GM18868 (cell line): ENCODE results near the gene YBX1.
"Not testable (repeated sequence)": the region's sequence is repeated elsewhere in the genome, so short reads cannot be mapped to it uniquely, and the experiment has no call there.

Experiments used
- ATAC-seq: cut with Tn5 transposase; IDR thresholded peaks from one replicate; pipeline ENCODE4 v1.9.1; 2021; ENCODE audit warnings: mild to moderate bottlenecking, moderate library complexity; ENCODE audit not compliant: unreplicated experiment

The YBX1 gene

DNA sequence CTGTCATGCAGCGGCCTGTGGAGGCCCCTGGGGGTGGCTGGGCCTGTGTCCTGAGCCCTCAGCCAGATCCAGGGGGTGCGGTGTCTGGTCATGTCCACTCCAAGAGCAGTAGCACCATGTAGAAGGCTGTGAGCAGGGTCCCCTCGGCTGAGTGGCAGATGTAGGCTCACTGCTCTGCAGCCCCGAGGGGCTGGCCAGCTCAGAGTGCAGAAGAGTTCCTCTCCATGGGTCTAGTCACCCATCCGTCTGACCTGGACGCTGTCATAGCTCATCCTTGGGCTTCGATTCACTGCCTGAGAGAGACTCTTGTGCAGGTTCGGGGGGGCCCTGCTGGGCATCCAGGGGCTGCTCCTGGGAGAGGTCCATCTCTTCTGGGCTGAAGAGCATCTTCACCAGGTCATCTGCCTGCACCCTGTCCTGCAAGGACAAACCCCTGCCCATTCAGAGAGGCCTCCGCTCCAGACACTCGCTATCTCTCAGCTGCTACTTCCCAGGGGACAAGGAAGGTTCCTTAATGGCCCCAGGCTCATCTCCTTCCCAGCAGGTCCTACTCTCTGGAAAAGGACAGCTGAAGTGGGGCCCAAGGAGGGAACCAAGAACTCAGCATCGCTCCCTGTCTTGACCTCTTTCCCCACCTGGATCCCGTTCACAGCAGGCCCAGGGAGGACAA is 64.4 kb downstream of the YBX1 start:
- no peak for ATAC-seq

DNA sequence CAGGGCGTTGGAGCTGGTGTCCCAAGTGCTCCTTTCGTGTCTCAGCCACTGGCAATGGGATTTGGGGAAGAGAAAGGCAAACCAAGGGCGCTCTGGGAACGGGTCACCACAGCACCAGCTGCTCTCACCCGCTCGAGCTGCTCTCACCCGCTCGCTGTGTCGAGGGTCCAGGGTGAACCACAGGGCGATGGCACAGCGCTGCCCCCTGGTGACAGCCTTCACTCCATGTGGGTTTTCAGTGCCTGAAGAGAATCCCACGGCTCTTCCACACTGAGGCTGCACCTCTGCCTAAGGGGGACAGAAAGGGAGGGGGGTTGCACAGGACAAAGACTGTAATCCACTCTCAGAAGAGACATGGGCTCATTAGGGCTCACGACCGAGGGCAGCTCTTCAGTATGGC is 64.9 kb downstream of the YBX1 start:
- no peak for ATAC-seq

DNA sequence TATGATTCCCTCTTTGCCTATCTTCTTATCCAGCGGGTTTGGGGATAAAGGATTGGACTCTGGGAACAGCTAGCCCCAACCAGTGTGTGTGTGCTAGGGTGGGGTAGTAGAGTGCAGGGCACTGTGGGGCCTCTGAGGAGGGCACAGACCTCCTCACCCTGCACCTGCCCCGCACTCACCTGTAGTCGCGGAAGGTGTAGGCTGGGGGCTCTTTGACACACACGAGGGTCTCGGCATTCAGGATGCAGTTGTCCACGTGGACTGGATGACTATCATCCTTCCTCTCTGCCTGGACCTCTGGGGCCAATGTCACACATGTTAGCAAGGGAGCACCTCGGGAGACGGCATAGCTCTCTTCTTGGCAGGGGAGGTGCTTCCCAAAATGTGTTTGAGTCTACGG is 65.8 kb downstream of the YBX1 start:
- ATAC-seq: no peak

DNA sequence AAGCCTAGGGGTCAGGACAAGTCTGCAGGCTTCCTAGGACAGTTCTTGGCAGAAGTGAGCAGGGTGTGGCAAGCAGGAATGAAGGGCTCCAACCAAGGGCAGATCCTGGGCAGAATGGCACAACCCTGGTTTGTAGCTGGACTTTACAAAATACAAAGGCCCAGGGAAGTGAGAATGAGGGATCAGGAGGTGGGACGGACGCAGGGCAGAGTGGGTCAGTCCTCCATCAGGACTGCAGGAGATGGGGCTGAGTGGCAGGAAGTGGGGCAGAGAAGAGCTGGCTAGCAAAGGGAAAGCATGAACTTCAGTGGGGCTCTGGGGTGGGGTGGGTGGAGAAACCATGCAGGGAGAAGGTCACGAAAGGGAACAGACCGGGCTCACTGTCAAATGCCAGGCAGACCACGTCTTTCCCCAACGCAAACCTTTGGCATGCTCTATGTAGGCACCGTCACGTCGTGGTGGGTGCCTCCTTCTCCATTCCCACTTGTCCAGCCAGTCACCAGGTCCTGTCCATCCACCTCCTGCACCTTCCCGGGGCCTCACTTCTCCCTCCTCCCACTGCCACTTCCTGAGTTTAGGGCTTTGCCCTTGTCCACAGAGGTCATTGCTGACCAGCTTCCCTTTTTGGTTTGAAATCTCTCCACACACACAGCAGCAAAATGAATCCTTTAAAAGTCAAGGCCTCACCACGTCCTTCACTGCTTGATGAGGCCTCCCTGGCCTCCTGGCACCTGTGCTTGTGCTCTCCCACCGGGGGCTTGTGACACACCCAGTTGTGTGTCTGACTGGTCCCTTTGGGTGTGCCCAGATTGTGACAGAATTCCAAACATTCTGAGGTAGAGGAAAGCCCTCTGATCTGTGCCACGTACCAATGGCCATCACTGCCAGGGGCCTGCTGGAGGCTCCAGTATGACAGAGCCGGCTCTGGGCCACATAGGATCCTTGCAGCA is 66.5 kb downstream of the YBX1 start:
- no peak for ATAC-seq

DNA sequence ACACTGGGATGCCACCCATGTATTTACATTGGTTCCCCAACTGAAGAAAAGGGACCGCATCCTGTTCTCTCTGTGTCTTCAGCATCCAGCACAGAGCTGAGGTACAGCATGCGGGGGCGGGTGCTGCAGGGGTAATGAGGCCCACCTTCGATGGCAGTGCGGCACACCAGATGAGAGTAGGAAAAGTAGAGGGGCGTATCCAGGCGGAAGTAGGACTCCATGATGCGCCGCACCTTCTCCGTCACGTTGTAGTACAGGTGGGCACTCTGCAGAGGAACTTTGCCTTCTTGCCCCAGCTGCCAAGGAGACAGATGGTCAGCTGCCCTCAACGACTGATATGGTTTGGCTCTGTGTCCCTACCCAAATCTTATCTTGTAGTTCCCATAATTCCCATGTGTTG is 67.8 kb downstream of the YBX1 start:
- no peak for ATAC-seq

DNA sequence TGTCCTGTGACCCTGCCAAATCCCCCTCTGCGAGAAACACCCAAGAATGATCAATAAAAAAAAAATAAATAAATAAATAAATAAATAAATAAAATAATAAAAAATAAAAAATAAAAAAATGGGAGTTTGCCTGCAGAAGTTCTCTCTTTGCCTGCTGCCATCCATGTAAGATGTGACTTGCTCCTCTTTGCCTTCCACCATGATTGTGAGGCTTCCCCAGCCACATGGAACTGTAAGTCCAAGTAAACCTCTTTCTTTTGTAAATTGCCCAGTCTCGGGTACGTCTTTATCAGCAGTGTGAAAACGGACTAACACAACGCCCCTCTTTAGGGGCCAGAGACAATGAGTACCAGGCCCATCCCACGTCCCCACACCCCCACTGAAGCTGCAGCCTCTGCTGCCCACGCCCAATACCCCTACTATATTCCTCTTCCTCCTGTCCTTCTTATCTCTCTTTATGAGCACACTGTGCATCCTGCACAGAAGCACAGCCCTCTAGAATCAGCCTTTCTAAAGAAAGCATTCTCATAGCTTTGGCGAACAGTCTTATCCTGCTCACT is 69.4 kb downstream of the YBX1 start:
- ATAC-seq: not testable (repeated sequence)

DNA sequence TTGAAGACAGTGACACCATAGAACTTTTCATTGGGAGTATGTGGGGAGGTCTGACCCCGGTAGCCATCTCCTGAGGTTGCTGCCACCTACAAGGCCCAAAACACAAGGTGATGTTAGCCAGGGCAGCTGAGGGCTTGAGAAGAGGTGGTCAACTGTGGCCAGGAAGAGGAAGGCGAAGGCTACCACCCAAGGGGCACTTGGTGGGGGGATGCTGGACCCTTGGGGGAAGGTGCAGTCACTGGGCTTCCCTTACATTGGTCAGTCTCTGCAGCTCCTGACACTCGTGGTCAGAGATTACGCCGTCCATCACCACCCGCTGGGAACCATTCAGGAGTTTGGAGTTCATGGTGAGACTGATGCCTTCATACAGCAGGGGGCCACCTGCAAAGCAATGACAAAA is 70.1 kb downstream of the YBX1 start:
- no peak for ATAC-seq

DNA sequence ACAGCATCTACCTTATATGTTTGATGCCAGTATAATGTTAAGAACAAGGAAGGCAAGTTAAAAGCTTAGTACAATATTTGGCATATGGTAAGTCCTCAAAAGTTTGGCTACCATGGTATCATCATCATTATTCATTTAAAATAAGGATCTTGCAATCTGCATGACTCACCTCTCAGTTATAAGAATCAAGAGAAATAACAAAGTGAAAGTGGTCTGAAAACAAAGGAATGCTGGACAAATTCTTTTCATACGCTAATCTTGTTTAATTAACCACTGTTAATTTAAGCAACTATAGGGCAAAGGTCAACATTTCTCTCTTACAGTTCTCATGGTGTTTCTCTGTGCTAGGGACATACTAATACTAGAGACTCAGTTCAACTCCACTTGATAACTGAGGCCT is 70.9 kb downstream of the YBX1 start:
- ATAC-seq: no peak
